Fibroblast of pulmonary artery (primary cell): ENCODE measurements around the gene PPP2R1B.
"Not testable (repeated sequence)": the region's sequence is repeated elsewhere in the genome, so short reads cannot be mapped to it uniquely, and the experiment has no call there.

Source experiments
- DNase-seq: peaks from one replicate; pipeline ENCODE4 v3.0.0-alpha.2; 2010; ENCODE audit warnings: low read depth
- H3K4me3 ChIP-seq: replicated peaks from 2 replicates; pipeline ENCODE4 v1.5.1; 2011; ENCODE audit warnings: low read depth, mild to moderate bottlenecking, control low read depth, low read length, moderate library complexity
- TF ChIP-seq, protein P1 (sequence below): IDR thresholded peaks from 2 replicates; pipeline ENCODE4 v1.5.1; 2011; ENCODE audit warnings: mild to moderate bottlenecking, control low read depth, low read length, inconsistent platforms; ENCODE audit errors: missing control alignments

The PPP2R1B gene

DNA sequence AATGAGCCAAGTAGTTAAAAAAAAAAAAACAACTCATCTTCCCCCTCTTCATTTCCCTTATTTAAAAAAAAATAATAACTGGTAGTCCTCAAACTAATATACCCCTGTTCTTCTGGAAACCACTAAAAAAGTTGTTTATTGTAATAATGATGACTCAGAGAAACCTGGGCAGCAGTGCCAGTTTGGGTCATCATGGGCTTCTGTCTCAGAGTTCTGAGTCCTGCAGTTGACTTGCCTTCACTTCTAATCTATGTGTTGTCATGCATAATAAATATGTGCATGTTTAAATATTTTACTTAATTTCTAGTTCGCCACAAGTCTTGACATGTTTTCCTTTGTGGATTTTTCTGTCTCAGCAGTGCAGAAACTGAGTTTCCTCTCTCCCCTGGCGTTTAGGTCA lies 46.8 kb downstream of the PPP2R1B start:
- no peak overlapping the region for H3K4me3 ChIP-seq
- DNase-seq: no peak
- TF ChIP-seq, protein P1, sequence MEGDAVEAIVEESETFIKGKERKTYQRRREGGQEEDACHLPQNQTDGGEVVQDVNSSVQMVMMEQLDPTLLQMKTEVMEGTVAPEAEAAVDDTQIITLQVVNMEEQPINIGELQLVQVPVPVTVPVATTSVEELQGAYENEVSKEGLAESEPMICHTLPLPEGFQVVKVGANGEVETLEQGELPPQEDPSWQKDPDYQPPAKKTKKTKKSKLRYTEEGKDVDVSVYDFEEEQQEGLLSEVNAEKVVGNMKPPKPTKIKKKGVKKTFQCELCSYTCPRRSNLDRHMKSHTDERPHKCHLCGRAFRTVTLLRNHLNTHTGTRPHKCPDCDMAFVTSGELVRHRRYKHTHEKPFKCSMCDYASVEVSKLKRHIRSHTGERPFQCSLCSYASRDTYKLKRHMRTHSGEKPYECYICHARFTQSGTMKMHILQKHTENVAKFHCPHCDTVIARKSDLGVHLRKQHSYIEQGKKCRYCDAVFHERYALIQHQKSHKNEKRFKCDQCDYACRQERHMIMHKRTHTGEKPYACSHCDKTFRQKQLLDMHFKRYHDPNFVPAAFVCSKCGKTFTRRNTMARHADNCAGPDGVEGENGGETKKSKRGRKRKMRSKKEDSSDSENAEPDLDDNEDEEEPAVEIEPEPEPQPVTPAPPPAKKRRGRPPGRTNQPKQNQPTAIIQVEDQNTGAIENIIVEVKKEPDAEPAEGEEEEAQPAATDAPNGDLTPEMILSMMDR: no peak

DNA sequence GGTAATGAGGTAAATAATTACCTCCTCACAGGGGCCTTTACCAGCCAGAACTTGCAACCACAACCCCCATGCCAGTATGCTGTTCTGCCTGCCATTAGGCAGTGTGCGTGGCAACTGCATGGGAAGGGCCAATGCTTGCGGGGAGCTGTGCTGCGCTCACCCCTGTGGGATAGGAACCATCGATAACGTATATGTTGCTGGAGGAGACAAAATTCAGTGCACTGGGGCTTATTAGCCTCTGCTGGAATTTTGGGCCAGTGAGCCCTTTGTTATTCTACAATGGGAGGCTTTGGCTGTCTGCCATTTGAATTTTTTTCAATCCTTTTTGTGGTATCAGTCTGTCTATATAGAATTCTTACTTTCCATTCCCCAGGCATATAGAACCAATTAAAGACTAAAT lies 47.3 kb downstream of the PPP2R1B start:
- TF ChIP-seq, protein P1: no peak
- H3K4me3 ChIP-seq: no peak overlapping the region
- peak; percentile 52 for DNase-seq

DNA sequence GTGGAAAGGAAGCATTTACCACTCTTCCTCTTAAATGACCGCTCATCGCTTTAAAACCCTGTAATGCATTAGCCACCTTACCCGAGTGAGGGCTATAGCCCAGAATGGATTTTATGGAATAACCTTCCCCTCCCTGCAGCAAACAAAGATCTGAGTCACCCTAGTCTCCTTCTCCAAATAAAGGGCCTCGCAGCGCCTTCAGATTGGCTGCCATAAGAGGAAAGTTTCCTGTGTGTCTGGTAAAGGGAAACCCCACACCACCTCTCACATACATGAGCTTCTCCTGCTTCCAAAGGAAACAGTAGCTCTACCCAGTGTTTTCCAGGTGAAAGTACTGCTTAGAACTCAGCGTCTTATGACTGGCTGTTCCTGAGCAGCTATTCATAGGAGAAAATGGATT lies 47.8 kb downstream of the PPP2R1B start:
- no peak overlapping the region for H3K4me3 ChIP-seq
- TF ChIP-seq, protein P1: no peak
- DNase-seq: peak; percentile 66

DNA sequence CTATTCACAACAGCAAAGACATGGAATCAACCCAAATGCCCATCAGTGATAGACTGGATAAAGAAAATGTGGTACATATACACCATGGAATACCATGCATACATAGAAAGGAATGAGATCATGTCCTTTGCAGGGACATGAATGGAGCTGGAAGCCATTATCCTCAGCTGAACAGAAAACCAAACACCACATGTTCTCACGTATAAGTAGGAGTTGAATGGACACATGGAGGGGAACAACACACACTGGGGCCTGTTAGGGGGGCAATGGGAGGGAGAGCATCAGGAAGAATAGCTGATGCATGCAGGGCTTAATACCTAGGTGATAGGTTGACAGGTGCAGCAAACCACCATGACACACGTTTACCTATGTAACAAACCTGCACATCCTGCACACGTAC lies 48.5 kb downstream of the PPP2R1B start:
- H3K4me3 ChIP-seq, DNase-seq: not testable (repeated sequence)

DNA sequence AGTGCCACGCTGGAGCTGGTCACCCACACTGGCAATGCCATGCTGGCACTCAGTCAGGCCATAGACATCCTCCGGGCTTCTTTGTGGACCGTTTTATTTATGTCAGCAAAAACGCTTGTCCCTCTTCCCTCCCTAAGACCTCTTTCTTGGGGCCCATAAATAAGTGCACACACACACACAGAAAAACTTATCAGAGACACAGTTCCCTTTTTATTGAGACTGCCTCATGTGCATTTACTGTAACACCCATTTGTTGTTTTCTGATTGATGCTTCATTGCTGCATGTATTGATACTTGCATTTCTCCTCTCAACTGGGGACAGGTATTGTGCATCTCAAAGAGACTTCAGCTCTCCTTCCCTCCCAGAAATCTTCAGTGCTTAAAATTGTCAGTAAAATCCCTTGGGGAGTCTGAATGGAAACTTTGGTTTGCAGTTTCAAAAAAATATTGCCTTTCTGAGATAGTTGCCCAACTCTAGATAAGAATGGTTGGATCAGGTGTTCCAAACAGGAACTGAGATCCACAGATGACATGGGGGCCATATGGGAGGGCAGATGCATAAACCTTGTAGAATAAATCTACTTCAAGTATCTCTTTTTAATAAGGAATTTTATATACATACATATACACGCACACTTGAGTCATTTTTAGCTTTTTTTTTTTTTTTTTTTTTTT lies 50.9 kb downstream of the PPP2R1B start:
- DNase-seq: no peak
- TF ChIP-seq, protein P1: no peak
- no peak overlapping the region for H3K4me3 ChIP-seq

DNA sequence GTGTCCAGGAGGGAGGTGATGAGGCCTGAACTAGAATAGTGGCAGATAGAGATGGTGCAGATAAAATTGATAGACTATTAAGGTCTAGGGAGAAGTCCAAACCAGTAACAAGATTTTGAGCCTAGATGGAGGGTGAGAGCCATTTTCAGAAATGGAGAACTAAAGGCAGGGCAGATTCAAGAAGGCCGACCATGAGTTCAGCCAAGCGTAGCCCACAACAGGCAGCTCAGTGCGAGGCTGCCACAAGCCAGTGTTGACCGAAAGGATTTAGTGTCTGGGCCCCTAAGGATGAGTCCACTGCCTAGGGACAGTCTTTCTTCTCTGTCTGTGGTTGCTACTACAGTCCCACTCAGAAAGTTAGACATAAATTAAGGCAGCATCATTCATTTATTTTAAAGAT lies 51.7 kb downstream of the PPP2R1B start:
- no peak for DNase-seq
- H3K4me3 ChIP-seq: no peak overlapping the region
- TF ChIP-seq, protein P1: no peak

DNA sequence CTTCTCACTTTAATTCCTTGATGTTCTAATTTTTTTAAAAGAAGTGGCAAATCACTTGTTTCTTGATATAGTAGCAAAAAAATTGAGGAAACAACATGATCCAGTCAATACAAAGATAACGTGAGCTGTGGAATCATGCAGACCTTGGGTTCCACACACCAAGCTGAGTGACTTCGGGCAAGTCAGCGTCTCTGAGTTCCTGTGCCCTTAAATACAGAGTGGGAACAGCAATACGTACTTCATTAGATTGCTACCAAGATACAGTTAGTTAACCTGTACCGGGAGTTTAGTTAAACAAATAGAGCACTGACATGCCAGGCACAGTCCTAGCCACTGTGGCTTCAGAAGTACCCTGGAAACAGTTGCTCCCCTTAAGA lies 58.5 kb downstream of the PPP2R1B start:
- TF ChIP-seq, protein P1: no peak
- no peak for DNase-seq
- H3K4me3 ChIP-seq: no peak overlapping the region
